Measurements from ENCODE around the gene SLC25A51.

The SLC25A51 gene

GRCh38 chr9:37948417-37948980 is 44.6 kb upstream of the SLC25A51 start:
- H3K4me3 ChIP-seq (ENCODE audit: insufficient read length, low read depth): no peak overlapping the region
- peaks cover 17% of the 10 kb centered on the region for H3K4me1 ChIP-seq (ENCODE audit: insufficient read depth, insufficient read length)
- H3K9ac ChIP-seq (ENCODE audit: insufficient read length, low read depth): no peak overlapping the region
- peaks cover 93% of the 10 kb centered on the region for H3K36me3 ChIP-seq (ENCODE audit: insufficient read depth, insufficient read length, low read length)
- no peak for TF ChIP-seq SUZ12 (IDR thresholded peaks at IDR 0.05; ENCODE audit: extremely low read depth, insufficient read depth, insufficient read length)
- no peak for TF ChIP-seq ZNF274 (IDR thresholded peaks at IDR 0.05; ENCODE audit: low read depth, low read length)
- no peak for TF ChIP-seq YY1 (IDR thresholded peaks at IDR 0.05; ENCODE audit: insufficient read depth, insufficient read length)
- no peaks in the 10 kb centered on the region for H3K27me3 ChIP-seq (ENCODE audit: insufficient read depth, insufficient read length)
- DNase-seq (ENCODE audit: low read depth, low spot score): no peak
- no peaks in the 10 kb centered on the region for H3K9me3 ChIP-seq (ENCODE audit: insufficient read depth, low read length)

DNA sequence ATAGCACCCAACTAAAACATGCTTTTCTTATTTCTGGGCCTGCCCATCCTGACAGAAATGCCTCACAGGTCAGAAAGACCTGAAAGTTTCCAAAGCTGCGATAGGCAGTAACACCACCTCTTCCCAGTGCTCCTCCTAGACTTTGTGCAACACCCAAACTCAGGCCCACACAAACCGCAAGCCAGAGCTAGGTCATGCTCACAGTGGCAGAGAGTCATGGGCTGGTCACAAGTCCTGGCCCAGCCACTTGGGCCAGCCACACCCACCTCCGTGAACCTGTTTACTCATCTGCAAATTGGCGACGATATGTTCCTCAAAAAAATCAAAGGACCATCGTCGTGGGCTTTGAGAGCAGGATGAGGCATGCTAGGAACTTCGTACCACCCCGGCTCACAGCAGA is 44.0 kb upstream of the SLC25A51 start:
- peaks cover 20% of the 10 kb centered on the region for H3K4me1 ChIP-seq (ENCODE audit: insufficient read depth, insufficient read length)
- H3K27me3 ChIP-seq (ENCODE audit: insufficient read depth, insufficient read length): no peaks in the 10 kb centered on the region
- no peak for TF ChIP-seq SUZ12 (IDR thresholded peaks at IDR 0.05; ENCODE audit: extremely low read depth, insufficient read depth, insufficient read length)
- TF ChIP-seq YY1 (IDR thresholded peaks at IDR 0.05; ENCODE audit: insufficient read depth, insufficient read length): no peak
- TF ChIP-seq ZNF274 (IDR thresholded peaks at IDR 0.05; ENCODE audit: low read depth, low read length): no peak
- peaks cover 91% of the 10 kb centered on the region for H3K36me3 ChIP-seq (ENCODE audit: insufficient read depth, insufficient read length, low read length)
- no peak overlapping the region for H3K9ac ChIP-seq (ENCODE audit: insufficient read length, low read depth)
- no peak overlapping the region for H3K4me3 ChIP-seq (ENCODE audit: insufficient read length, low read depth)
- no peak for DNase-seq (ENCODE audit: low read depth, low spot score)
- no peaks in the 10 kb centered on the region for H3K9me3 ChIP-seq (ENCODE audit: insufficient read depth, low read length)

GRCh38 chr9:37947471-37947870 is 43.5 kb upstream of the SLC25A51 start:
- DNase-seq (ENCODE audit: low read depth, low spot score): no peak
- H3K4me3 ChIP-seq (ENCODE audit: insufficient read length, low read depth): no peak overlapping the region
- TF ChIP-seq SUZ12 (IDR thresholded peaks at IDR 0.05; ENCODE audit: extremely low read depth, insufficient read depth, insufficient read length) (no peak), YY1 (IDR thresholded peaks at IDR 0.05; ENCODE audit: insufficient read depth, insufficient read length) (no peak), ZNF274 (IDR thresholded peaks at IDR 0.05; ENCODE audit: low read depth, low read length) (no peak)
- peaks cover 91% of the 10 kb centered on the region for H3K36me3 ChIP-seq (ENCODE audit: insufficient read depth, insufficient read length, low read length)
- H3K4me1 ChIP-seq (ENCODE audit: insufficient read depth, insufficient read length): peaks cover 22% of the 10 kb centered on the region
- no peaks in the 10 kb centered on the region for H3K9me3 ChIP-seq (ENCODE audit: insufficient read depth, low read length)
- H3K27me3 ChIP-seq (ENCODE audit: insufficient read depth, insufficient read length): no peaks in the 10 kb centered on the region
- H3K9ac ChIP-seq (ENCODE audit: insufficient read length, low read depth): no peak overlapping the region

DNA sequence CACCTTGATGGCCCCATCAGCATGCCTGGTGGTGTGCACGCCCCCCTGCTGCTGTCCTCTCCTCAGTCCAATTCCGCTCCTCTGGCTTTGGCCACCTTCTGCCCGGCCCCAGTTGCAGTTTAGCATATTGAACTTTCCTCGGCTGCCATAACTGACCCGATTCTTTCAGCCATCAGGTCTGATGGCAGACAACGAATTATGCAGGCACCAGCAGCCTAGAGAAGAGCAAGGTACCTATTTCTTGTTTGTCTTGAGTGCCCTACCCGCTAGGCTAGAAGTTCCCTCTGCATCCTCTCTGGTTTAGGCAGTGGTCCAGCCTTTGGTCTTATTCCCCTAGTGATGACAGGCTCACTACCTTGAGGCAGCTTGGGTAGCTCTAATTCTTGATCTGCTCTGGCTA is 43.0 kb upstream of the SLC25A51 start:
- peaks cover 91% of the 10 kb centered on the region for H3K36me3 ChIP-seq (ENCODE audit: insufficient read depth, insufficient read length, low read length)
- H3K4me3 ChIP-seq (ENCODE audit: insufficient read length, low read depth): no peak overlapping the region
- no peaks in the 10 kb centered on the region for H3K9me3 ChIP-seq (ENCODE audit: insufficient read depth, low read length)
- no peaks in the 10 kb centered on the region for H3K27me3 ChIP-seq (ENCODE audit: insufficient read depth, insufficient read length)
- TF ChIP-seq ZNF274 (IDR thresholded peaks at IDR 0.05; ENCODE audit: low read depth, low read length) (no peak), SUZ12 (IDR thresholded peaks at IDR 0.05; ENCODE audit: extremely low read depth, insufficient read depth, insufficient read length) (no peak), YY1 (IDR thresholded peaks at IDR 0.05; ENCODE audit: insufficient read depth, insufficient read length) (no peak)
- peaks cover 23% of the 10 kb centered on the region for H3K4me1 ChIP-seq (ENCODE audit: insufficient read depth, insufficient read length)
- DNase-seq (ENCODE audit: low read depth, low spot score): no peak
- H3K9ac ChIP-seq (ENCODE audit: insufficient read length, low read depth): no peak overlapping the region

DNA sequence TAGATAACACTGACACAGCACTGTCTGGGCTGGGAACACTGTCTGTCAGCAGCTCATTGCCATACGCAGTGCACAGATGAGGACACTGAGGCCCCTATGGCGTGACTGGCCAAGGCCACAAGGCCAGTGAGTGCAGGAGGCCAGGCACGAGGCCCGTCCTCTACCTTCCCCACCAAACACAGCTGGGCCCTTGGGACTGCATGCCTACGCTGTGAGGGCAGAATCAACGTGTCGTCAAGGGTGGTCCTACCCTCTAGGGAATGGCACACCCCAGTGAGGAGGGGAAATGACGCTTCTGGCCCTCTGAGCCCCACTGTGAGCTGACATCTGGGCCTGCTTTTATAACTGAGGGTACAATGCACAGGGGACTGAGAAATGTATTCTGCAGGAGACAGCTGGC is 42.1 kb upstream of the SLC25A51 start:
- no peak for DNase-seq (ENCODE audit: low read depth, low spot score)
- H3K4me1 ChIP-seq (ENCODE audit: insufficient read depth, insufficient read length): peaks cover 23% of the 10 kb centered on the region
- no peak overlapping the region for H3K9ac ChIP-seq (ENCODE audit: insufficient read length, low read depth)
- peaks cover 91% of the 10 kb centered on the region for H3K36me3 ChIP-seq (ENCODE audit: insufficient read depth, insufficient read length, low read length)
- TF ChIP-seq YY1 (IDR thresholded peaks at IDR 0.05; ENCODE audit: insufficient read depth, insufficient read length) (no peak), ZNF274 (IDR thresholded peaks at IDR 0.05; ENCODE audit: low read depth, low read length) (no peak), SUZ12 (IDR thresholded peaks at IDR 0.05; ENCODE audit: extremely low read depth, insufficient read depth, insufficient read length) (no peak)
- no peak overlapping the region for H3K4me3 ChIP-seq (ENCODE audit: insufficient read length, low read depth)
- H3K9me3 ChIP-seq (ENCODE audit: insufficient read depth, low read length): no peaks in the 10 kb centered on the region
- no peaks in the 10 kb centered on the region for H3K27me3 ChIP-seq (ENCODE audit: insufficient read depth, insufficient read length)

- Histone ChIP-seq H3K4me1 (ENCODE audit: insufficient read depth, insufficient read length) (peaks cover 23% of the 10 kb centered on the region), H3K36me3 (ENCODE audit: insufficient read depth, insufficient read length, low read length) (peaks cover 91% of the 10 kb centered on the region), H3K27me3 (ENCODE audit: insufficient read depth, insufficient read length) (no peaks in the 10 kb centered on the region), H3K9ac (ENCODE audit: insufficient read length, low read depth) (no peak overlapping the region), H3K9me3 (ENCODE audit: insufficient read depth, low read length) (no peaks in the 10 kb centered on the region), H3K4me3 (ENCODE audit: insufficient read length, low read depth) (no peak overlapping the region)
- DNase-seq (ENCODE audit: low read depth, low spot score): peak; percentile 66
- TF ChIP-seq YY1 (IDR thresholded peaks at IDR 0.05; ENCODE audit: insufficient read depth, insufficient read length) (no peak), SUZ12 (IDR thresholded peaks at IDR 0.05; ENCODE audit: extremely low read depth, insufficient read depth, insufficient read length) (no peak), ZNF274 (IDR thresholded peaks at IDR 0.05; ENCODE audit: low read depth, low read length) (no peak)
These were observed 40.9 kb upstream of the SLC25A51 start for GRCh38 chr9:37944671-37945481.

- Histone ChIP-seq H3K4me1 (ENCODE audit: insufficient read depth, insufficient read length) (peaks cover 23% of the 10 kb centered on the region), H3K9me3 (ENCODE audit: insufficient read depth, low read length) (no peaks in the 10 kb centered on the region), H3K4me3 (ENCODE audit: insufficient read length, low read depth) (no peak overlapping the region), H3K9ac (ENCODE audit: insufficient read length, low read depth) (no peak overlapping the region), H3K36me3 (ENCODE audit: insufficient read depth, insufficient read length, low read length) (peaks cover 91% of the 10 kb centered on the region), H3K27me3 (ENCODE audit: insufficient read depth, insufficient read length) (no peaks in the 10 kb centered on the region)
- TF ChIP-seq YY1 (IDR thresholded peaks at IDR 0.05; ENCODE audit: insufficient read depth, insufficient read length): no peak
- no peak for TF ChIP-seq SUZ12 (IDR thresholded peaks at IDR 0.05; ENCODE audit: extremely low read depth, insufficient read depth, insufficient read length)
- TF ChIP-seq ZNF274 (IDR thresholded peaks at IDR 0.05; ENCODE audit: low read depth, low read length): no peak
- no peak for DNase-seq (ENCODE audit: low read depth, low spot score)
These were observed 40.3 kb upstream of the SLC25A51 start for GRCh38 chr9:37944266-37944650.

Measured in NT2/D1 (cell line).